Transverse colon (tissue), 4 donors: ENCODE results near the gene PCCA. TPM values are rescaled to one million over a fixed set of nuclear protein-coding genes. Genes with fewer than 3 reads are reported as not detected.
A peak's percentile ranks its signal among the peaks of the same experiment; 100 is the strongest.
"Not testable (repeated sequence)": the region's sequence is repeated elsewhere in the genome, so short reads cannot be mapped to it uniquely, and the experiment has no call there.

Experiments used
- DNase-seq: peaks from one replicate; pipeline ENCODE4 v3.0.0-alpha.2; 2019
- H3K27ac ChIP-seq, 4 donors: fragments of 200-600 bp; sonication (generic); 2 replicates each; pipeline ENCODE4 v1.5.1; 2016 to 2018; ENCODE audit warnings: inconsistent platforms in 4 of 4
- H3K27me3 ChIP-seq: fragments of 200-600 bp; sonication (generic); 2 replicates; pipeline ENCODE4 v1.5.1; 2017; ENCODE audit warnings: inconsistent platforms
- H3K36me3 ChIP-seq, 4 donors: fragments of 200-600 bp; sonication (generic); 2 replicates each; pipeline ENCODE4 v1.5.1; 2017 to 2019; ENCODE audit warnings: inconsistent platforms in 4 of 4
- H3K4me1 ChIP-seq, 4 donors: fragments of 200-600 bp; sonication (generic); 2 replicates each; pipeline ENCODE4 v1.5.1; 2017 to 2020; ENCODE audit warnings: inconsistent platforms in 4 of 4
- H3K4me3 ChIP-seq, 4 donors: fragments of 200-600 bp; sonication (generic); 1 replicate in 1 of 4; 2 replicates in 3 of 4; pipeline versions ENCODE4 v1.5.1 to v1.6.1; 2017 to 2019; ENCODE audit warnings: inconsistent platforms in 4 of 4
- H3K9me3 ChIP-seq, 2 donors: fragments of 200-600 bp; sonication (generic); 2 replicates each; pipeline ENCODE4 v1.5.1; 2017 to 2019; ENCODE audit warnings: inconsistent platforms in 2 of 2
- EP300 ChIP-seq: sonication (generic); formaldehyde crosslinking; IDR thresholded peaks from one replicate; pipeline ENCODE4 v1.6.1; 2017; ENCODE audit warnings: antibody characterized with exemption, low read depth
- POLR2A ChIP-seq: fragments of 450-650 bp; IDR thresholded peaks from one replicate; pipeline ENCODE4 v1.6.1; 2016; ENCODE audit warnings: antibody characterized with exemption, mild to moderate bottlenecking, moderate library complexity
- POLR2AphosphoS5 ChIP-seq, 3 donors: sonication (generic); formaldehyde crosslinking; IDR thresholded peaks; one replicate each; pipeline ENCODE4 v1.6.1; 2016; ENCODE audit warnings: antibody characterized with exemption in 3 of 3
- WGBS, 2 donors: methylation state at CpG; one replicate each; pipeline ENCODE4 v1.1.5; 2018; ENCODE audit warnings: low coverage in 1 of 2; 5-methylcytosine and 5-hydroxymethylcytosine counted together
- in situ Hi-C, 4 donors: fragments of 200-750 bp; cut with MboI; loops; one replicate each; pipeline versions ENCODE4 v1.15.0 to v1.15.1; 2017; ENCODE audit warnings: low sequenced_read_pairs in 3 of 4, low pct_ligation_motif_present in 1 of 4, low pct_unique_long_range_greater_than_20kb in 1 of 4
- intact Hi-C: fragments of 100-400 bp; cut with DNase I; formaldehyde crosslinking; loops from one replicate; pipeline ENCODE4 v1.15.1; 2023; ENCODE audit warnings: low total_unique reads
- total RNA-seq, 4 donors: library from RNA; depleted of rRNA; stranded (reverse); fragments of >200 nt; gene quantifications; one replicate each; pipeline ENCODE4 v1.1.0, GENCODE V29; 2016
- TF ChIP-seq, protein P1 (sequence below), 5 experiments: fragments of 200-600 bp in 3 of 5; fragments of 450-650 bp in 2 of 5; sonication (generic) in 3 of 5; IDR thresholded peaks; 1 replicate in 2 of 5; 2 replicates in 3 of 5; pipeline ENCODE4 v1.5.1; 2016 to 2017; ENCODE audit warnings: antibody characterized with exemption in 5 of 5, inconsistent platforms in 3 of 5, mild to moderate bottlenecking in 2 of 5, moderate library complexity in 1 of 5

The PCCA gene
- total RNA-seq, 4 donors from 2014 or later, result 13.1 to 87.8 (median 74.6) TPM

DNA sequence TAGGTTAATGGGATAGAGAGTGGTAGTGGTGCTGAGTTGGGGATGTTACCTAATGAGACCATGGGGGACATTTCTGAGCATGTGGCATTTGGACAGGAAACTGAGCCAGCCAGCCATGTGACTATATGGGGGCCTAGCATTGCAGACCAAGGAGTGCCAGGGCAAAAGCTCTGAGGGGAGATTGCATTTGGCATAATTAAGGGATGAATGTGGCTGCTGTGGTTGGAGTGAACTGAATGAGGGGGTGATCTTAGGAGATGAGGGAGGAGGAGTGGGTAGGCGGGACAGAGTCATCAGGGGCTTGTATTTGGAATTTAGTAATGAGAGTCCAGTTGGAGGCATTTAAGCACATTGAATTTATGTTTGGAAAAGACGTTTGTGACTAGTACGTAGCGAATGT is 6.6 kb downstream of the PCCA start:
- no peaks in the 10 kb centered on the region for H3K36me3 ChIP-seq
- no peaks in the 10 kb centered on the region for H3K27me3 ChIP-seq
- no peaks in the 10 kb centered on the region for H3K9me3 ChIP-seq
- no peak overlapping the region for H3K4me3 ChIP-seq
- H3K27ac ChIP-seq, result no peak overlapping the region
- intact Hi-C loops (no loop called here), in situ Hi-C loops (no loop called here)
- H3K4me1 ChIP-seq, result peaks cover 12 to 37% (median 21%) of the 10 kb centered on the region in 4 donors
- no peak for DNase-seq
- TF ChIP-seq POLR2AphosphoS5 (IDR thresholded peaks at IDR 0.05) (no peak), POLR2A (no peak), EP300 (no peak)
- TF ChIP-seq, protein P1, sequence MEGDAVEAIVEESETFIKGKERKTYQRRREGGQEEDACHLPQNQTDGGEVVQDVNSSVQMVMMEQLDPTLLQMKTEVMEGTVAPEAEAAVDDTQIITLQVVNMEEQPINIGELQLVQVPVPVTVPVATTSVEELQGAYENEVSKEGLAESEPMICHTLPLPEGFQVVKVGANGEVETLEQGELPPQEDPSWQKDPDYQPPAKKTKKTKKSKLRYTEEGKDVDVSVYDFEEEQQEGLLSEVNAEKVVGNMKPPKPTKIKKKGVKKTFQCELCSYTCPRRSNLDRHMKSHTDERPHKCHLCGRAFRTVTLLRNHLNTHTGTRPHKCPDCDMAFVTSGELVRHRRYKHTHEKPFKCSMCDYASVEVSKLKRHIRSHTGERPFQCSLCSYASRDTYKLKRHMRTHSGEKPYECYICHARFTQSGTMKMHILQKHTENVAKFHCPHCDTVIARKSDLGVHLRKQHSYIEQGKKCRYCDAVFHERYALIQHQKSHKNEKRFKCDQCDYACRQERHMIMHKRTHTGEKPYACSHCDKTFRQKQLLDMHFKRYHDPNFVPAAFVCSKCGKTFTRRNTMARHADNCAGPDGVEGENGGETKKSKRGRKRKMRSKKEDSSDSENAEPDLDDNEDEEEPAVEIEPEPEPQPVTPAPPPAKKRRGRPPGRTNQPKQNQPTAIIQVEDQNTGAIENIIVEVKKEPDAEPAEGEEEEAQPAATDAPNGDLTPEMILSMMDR (IDR thresholded peaks at IDR 0.05), result no peak
- WGBS, 2 donors, result 73 to 95% methylated on average over 1 to 4 of the region's 4 CpGs

DNA sequence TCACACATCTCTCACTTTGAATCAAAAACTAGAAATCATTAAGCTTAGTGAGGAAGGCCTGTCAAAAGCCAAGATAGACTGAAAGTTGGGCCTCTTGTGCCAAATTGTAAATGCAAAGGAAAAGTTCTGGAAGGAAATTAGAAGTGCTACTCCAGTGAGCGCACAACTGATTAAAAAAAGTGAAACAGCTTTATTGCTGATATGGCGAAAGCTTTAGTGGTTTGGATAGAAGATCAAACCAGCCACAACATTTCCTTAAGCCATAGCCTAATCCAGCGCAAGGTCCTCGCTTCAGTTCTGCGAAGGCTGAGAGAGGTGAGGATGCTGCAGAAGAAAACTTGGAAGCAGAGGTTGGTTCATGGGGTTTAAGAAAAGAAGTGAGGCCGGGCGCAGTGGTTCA is 7.6 kb downstream of the PCCA start:
- 92 to 97% methylated on average over 7 of the region's 7 CpGs for WGBS, 2 donors

DNA sequence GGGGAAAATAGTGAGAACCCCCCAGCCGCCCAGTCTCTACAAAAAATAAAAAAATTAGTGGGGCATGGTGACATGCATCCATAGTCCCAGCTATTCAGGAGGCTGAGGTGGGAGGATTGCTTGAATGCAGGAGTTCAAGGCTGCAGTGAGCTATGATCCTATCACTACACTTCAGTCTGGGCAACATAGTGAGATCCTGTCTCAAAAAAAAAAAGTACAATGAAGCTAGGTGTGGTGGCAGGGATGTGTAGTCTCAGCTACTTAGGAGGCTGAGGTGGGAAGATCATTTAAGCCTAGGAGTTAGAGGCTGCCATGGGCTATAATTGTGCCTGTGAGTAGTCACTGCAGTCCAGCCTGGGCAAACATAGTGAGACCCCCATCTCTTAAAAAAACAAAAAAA is 8.9 kb downstream of the PCCA start:
- no peak for DNase-seq
- Histone ChIP-seq H3K4me3 (no peak overlapping the region), H3K4me1 (peaks cover 13 to 36% (median 22%) of the 10 kb centered on the region in 4 donors), H3K36me3 (no peaks in the 10 kb centered on the region), H3K9me3 (no peaks in the 10 kb centered on the region), H3K27ac (no peak overlapping the region), H3K27me3 (no peaks in the 10 kb centered on the region)
- WGBS, 2 donors, result 100% methylated on average over 1 of the region's 1 CpG
- intact Hi-C loops (no loop called here), in situ Hi-C loops (no loop called here)
- TF ChIP-seq POLR2AphosphoS5 (IDR thresholded peaks at IDR 0.05) (no peak), POLR2A (no peak), EP300 (no peak)
- TF ChIP-seq, protein P1 (IDR thresholded peaks at IDR 0.05), result no peak

More for the DNA sequence above, 7.6 kb downstream of the PCCA start:
- TF ChIP-seq, protein P1 (IDR thresholded peaks at IDR 0.05), result no peak
- no peak for TF ChIP-seq EP300
- no peak for TF ChIP-seq POLR2AphosphoS5 (IDR thresholded peaks at IDR 0.05)
- no peak for TF ChIP-seq POLR2A
- H3K9me3 ChIP-seq, result no peaks in the 10 kb centered on the region
- in situ Hi-C loops, result no loop called here
- no peaks in the 10 kb centered on the region for H3K36me3 ChIP-seq
- H3K4me1 ChIP-seq, result peaks cover 13 to 37% (median 22%) of the 10 kb centered on the region in 4 donors
- DNase-seq, result no peak
- no peak overlapping the region for H3K27ac ChIP-seq
- no peaks in the 10 kb centered on the region for H3K27me3 ChIP-seq
- H3K4me3 ChIP-seq, result no peak overlapping the region
- intact Hi-C loops, result no loop called here

DNA sequence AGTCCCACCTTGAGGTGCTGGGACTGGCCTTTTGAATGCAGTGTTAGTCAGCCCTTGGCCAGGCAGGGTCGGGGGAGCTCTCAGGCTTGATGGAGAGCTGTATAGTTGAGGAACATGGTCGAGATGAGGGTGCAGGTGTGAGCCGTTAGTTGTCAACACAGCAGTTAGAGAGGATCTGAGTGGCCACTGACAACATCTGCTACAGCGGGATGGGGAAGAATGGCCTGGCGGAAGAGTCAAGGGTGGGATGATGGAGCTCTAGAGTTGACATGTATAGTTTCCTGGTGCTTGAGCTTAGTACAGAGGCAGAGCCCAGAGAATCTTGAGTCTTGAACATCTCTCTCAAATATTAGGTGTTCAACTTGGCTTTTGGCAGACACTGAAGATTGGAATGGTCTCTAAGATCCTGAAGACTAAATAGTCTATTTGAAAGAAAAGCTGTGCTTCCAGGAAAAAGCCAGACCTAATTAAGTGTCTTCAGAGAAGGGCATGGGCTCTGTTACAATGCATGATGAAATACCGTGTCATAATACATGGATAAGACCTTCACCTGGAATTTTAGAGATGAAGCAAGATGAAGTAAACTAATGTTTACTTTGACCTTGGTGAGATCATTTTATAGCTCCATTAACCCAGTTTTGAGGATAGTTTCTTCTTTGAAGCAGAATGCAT is 9.7 kb downstream of the PCCA start:
- no peaks in the 10 kb centered on the region for H3K27me3 ChIP-seq
- intact Hi-C loops (no loop called here), in situ Hi-C loops (no loop called here)
- 50 to 87% methylated on average over 1 to 6 of the region's 6 CpGs for WGBS, 2 donors
- no peak for DNase-seq
- peaks cover 13 to 33% (median 22%) of the 10 kb centered on the region in 4 donors for H3K4me1 ChIP-seq
- TF ChIP-seq, protein P1 (IDR thresholded peaks at IDR 0.05), result no peak
- TF ChIP-seq POLR2A, result no peak
- TF ChIP-seq EP300, result no peak
- H3K4me3 ChIP-seq, result no peak overlapping the region
- H3K9me3 ChIP-seq, result no peaks in the 10 kb centered on the region
- H3K27ac ChIP-seq, result peak overlapping the region in 3 of 4 donors; percentile 7 to 47 (median 13)
- no peaks in the 10 kb centered on the region for H3K36me3 ChIP-seq

DNA sequence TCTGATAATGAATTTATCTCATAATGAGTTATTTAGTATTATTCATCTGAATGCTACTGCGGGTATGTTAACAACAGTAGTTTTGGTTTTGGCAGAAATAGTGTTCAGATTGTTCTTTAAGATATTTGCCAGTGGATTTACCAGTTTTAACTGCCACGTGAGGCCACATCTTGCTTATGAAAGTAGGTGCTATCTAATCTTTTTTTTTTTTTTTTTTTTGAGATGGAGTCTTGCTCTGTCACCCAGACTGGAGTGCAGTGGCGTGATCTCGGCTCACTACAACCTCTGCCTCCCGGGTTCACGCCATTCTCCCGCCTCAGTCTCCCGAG is 10.2 kb downstream of the PCCA start:
- Histone ChIP-seq H3K27ac (peak overlapping the region; percentile 45 to 67 (median 54)), H3K4me1 (peaks cover 13 to 33% (median 22%) of the 10 kb centered on the region in 4 donors)
- H3K27me3 ChIP-seq, H3K4me3 ChIP-seq, H3K36me3 ChIP-seq, H3K9me3 ChIP-seq, intact Hi-C loops, DNase-seq, in situ Hi-C loops: not testable (repeated sequence)
- WGBS, 2 donors, result 45 to 64% methylated on average over 2 to 8 of the region's 8 CpGs
